ENCODE data around the gene PDE8B.

PDE8B gene

GRCh38 chr5:77418162-77418561, 207.7 kb downstream of the PDE8B start:
- DNase-seq = no peak

GRCh38 chr5:77418601-77419581, 208.4 kb downstream of the PDE8B start:
- no peak for DNase-seq

GRCh38 chr5:77419644-77420582, 209.4 kb downstream of the PDE8B start:
- no peak for DNase-seq

GRCh38 chr5:77420940-77421339, 210.5 kb downstream of the PDE8B start:
- no peak for DNase-seq

- no peak for DNase-seq
Observed at GRCh38 chr5:77423022-77423750, 212.7 kb downstream of the PDE8B start.

GRCh38 chr5:77424921-77425320, 214.4 kb downstream of the PDE8B start:
- DNase-seq = no peak

- no peak for DNase-seq
Observed at GRCh38 chr5:77425420-77425819, 214.9 kb downstream of the PDE8B start.

GRCh38 chr5:77425998-77426659, 215.6 kb downstream of the PDE8B start:
- DNase-seq = no peak

GRCh38 chr5:77426670-77427069, 216.2 kb downstream of the PDE8B start:
- no peak for DNase-seq

- no peak for DNase-seq
Observed at GRCh38 chr5:77427998-77428397, 217.5 kb downstream of the PDE8B start.

GRCh38 chr5:77428526-77428925, 218.0 kb downstream of the PDE8B start:
- no peak for DNase-seq

GRCh38 chr5:77430726-77431125, 220.2 kb downstream of the PDE8B start:
- no peak for DNase-seq

GRCh38 chr5:77431286-77431685, 220.8 kb downstream of the PDE8B start:
- no peak for DNase-seq

- no peak for DNase-seq
Observed at GRCh38 chr5:77431719-77432118, 221.2 kb downstream of the PDE8B start.

GRCh38 chr5:77437194-77437593, 226.7 kb downstream of the PDE8B start:
- DNase-seq = peak; percentile 13 to 60 (median 30)

- DNase-seq = no peak
Observed at GRCh38 chr5:77438071-77438470, 227.6 kb downstream of the PDE8B start.

- no peak for DNase-seq
Observed at GRCh38 chr5:77443670-77444069, 233.2 kb downstream of the PDE8B start.

GRCh38 chr5:77444356-77444755, 233.9 kb downstream of the PDE8B start:
- DNase-seq = no peak

- no peak for DNase-seq
Observed at GRCh38 chr5:77448831-77449230, 238.4 kb downstream of the PDE8B start.

- no peak for DNase-seq
Observed at GRCh38 chr5:77449277-77449676, 238.8 kb downstream of the PDE8B start.

GRCh38 chr5:77449981-77450380, 239.5 kb downstream of the PDE8B start:
- no peak for DNase-seq

GRCh38 chr5:77452351-77452750, 241.9 kb downstream of the PDE8B start:
- peak in 1 of 3 experiments; percentile 48 for DNase-seq

Measured in NCI-H1417 (cell line).